OCI-LY3 (cell line): ENCODE results near the gene GLIS1.

Experiments
- H2AFZ ChIP-seq: fragments of 200-600, 300-600 bp; shearing (Covaris generic); 2 replicates; pipeline ENCODE4 v1.6.0; 2014; ENCODE audit warnings: antibody characterized with exemption, low read depth, low read length
- H3K27ac ChIP-seq: fragments of 200-600, 300-600 bp; sonication (generic); 2 replicates; pipeline ENCODE4 v1.5.1; 2014; ENCODE audit warnings: mild to moderate bottlenecking, low read length, moderate library complexity, mixed read lengths
- H3K27me3 ChIP-seq: fragments of 200-600, 300-600 bp; sonication (generic); 2 replicates; pipeline ENCODE4 v1.6.1; 2014; ENCODE audit warnings: low read depth, low read length, mixed read lengths
- H3K36me3 ChIP-seq: fragments of 200-600, 300-600 bp; sonication (generic); replicated peaks from 2 replicates; pipeline ENCODE3; 2014; ENCODE audit warnings: low read depth, low read length, mixed read lengths
- H3K4me1 ChIP-seq: fragments of 300-600, 200-600 bp; sonication (generic); 2 replicates; pipeline ENCODE4 v1.6.1; 2014; ENCODE audit warnings: low read length, mixed read lengths
- H3K4me2 ChIP-seq: fragments of 200-600, 300-600 bp; sonication (generic); 2 replicates; pipeline ENCODE4 v1.6.1; 2014; ENCODE audit warnings: low read length, mixed read lengths
- H3K4me3 ChIP-seq: fragments of 300-600, 200-600 bp; sonication (generic); 2 replicates; pipeline ENCODE4 v1.5.1; 2014; ENCODE audit warnings: antibody characterized with exemption, mild to moderate bottlenecking, low read length, moderate library complexity
- H3K79me2 ChIP-seq: fragments of 300-600, 200-600 bp; shearing (Covaris generic); 2 replicates; pipeline ENCODE4 v1.6.1; 2014; ENCODE audit warnings: mild to moderate bottlenecking, low read length, mixed read lengths
- H3K9ac ChIP-seq: fragments of 300-600, 200-600 bp; shearing (Covaris generic); 2 replicates; pipeline ENCODE4 v1.6.0; 2014; ENCODE audit warnings: mild to moderate bottlenecking, low read length, moderate library complexity
- H3K9me3 ChIP-seq: fragments of 200-600, 300-600 bp; shearing (Covaris generic); 2 replicates; pipeline ENCODE4 v1.6.1; 2014; ENCODE audit warnings: low read length, mixed read lengths; ENCODE audit not compliant: insufficient read depth
- H4K20me1 ChIP-seq: fragments of 200-600, 300-600 bp; sonication (generic); 2 replicates; pipeline ENCODE4 v1.6.1; 2016; ENCODE audit warnings: low read length, mixed read lengths; ENCODE audit not compliant: insufficient read depth
- CTCF ChIP-seq: fragments of 200-600, 300-600 bp; sonication (generic); IDR thresholded peaks from 2 replicates; pipeline ENCODE4 v1.5.1; 2014; ENCODE audit warnings: antibody characterized with exemption, low read length, low read depth
- EZH2phosphoT487 ChIP-seq: fragments of 200-600 bp; shearing (Covaris generic); IDR thresholded peaks from 2 replicates; pipeline ENCODE4 v1.6.1; 2018; ENCODE audit warnings: antibody characterized with exemption, mixed run types, low read depth

GLIS1 gene

DNA sequence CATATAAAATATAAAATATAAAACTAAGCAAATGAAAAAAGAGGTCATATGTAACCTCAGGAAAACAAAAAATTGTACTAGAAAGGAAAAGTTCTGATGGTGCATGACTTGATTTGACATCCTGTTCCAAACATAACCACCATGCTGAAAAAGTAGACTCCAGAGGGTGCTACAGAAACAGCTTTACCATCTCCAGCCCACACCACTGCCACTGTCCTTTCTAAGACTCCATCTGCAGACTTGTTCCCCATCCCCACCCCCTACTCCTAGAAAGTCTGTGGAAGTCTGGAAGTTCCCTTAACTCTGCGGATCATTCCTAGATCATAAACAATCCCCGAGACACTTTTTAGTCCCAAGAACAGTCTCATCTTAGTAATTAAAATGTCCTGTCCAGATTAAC lies 20.5 kb downstream of the GLIS1 start:
- Histone ChIP-seq H3K79me2 (no peaks in the 10 kb centered on the region), H3K27ac (no peak overlapping the region), H3K4me3 (no peak overlapping the region), H3K4me2 (no peak overlapping the region), H4K20me1 (no peaks in the 10 kb centered on the region), H3K9me3 (no peaks in the 10 kb centered on the region), H3K36me3 (no peaks in the 10 kb centered on the region), H3K9ac (no peak overlapping the region), H2AFZ (no peak overlapping the region), H3K4me1 (no peaks in the 10 kb centered on the region), H3K27me3 (no peaks in the 10 kb centered on the region)
- TF ChIP-seq EZH2phosphoT487, result no peak
- TF ChIP-seq CTCF, result no peak

GRCh38 chr1:53717025-53717804 lies 21.7 kb downstream of the GLIS1 start:
- Histone ChIP-seq H2AFZ (no peak overlapping the region), H3K4me2 (no peak overlapping the region), H3K9me3 (no peaks in the 10 kb centered on the region), H3K27ac (no peak overlapping the region), H3K4me1 (no peaks in the 10 kb centered on the region), H3K9ac (no peak overlapping the region), H3K27me3 (no peaks in the 10 kb centered on the region), H4K20me1 (no peaks in the 10 kb centered on the region), H3K4me3 (no peak overlapping the region), H3K79me2 (no peaks in the 10 kb centered on the region), H3K36me3 (no peaks in the 10 kb centered on the region)
- TF ChIP-seq EZH2phosphoT487 (no peak), CTCF (no peak)

DNA sequence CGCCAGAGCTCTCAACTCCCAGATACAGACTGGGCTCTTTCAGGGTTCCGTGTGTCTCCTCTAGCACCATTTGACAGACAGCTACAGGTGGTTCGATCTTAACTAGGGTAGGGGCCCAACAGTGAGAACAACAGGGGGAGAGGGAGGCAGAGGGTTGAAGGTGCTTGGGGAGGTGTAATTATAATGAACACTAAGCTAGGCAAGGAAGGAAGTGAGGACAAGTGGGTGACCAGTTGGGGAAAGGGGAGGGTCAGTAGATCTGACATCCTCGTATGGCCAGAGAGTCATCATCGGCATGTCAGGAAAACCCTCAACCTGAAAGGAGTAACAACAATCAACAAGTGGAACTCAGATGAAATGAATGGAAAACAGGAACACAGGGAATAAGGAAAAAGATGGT lies 22.8 kb downstream of the GLIS1 start:
- no peaks in the 10 kb centered on the region for H3K4me1 ChIP-seq
- H4K20me1 ChIP-seq, result no peaks in the 10 kb centered on the region
- H3K27ac ChIP-seq, result no peak overlapping the region
- H3K79me2 ChIP-seq, result no peaks in the 10 kb centered on the region
- H3K4me2 ChIP-seq, result no peak overlapping the region
- no peak overlapping the region for H3K9ac ChIP-seq
- H3K27me3 ChIP-seq, result no peaks in the 10 kb centered on the region
- H2AFZ ChIP-seq, result no peak overlapping the region
- no peaks in the 10 kb centered on the region for H3K36me3 ChIP-seq
- H3K9me3 ChIP-seq, result no peaks in the 10 kb centered on the region
- no peak overlapping the region for H3K4me3 ChIP-seq
- TF ChIP-seq CTCF, result no peak
- TF ChIP-seq EZH2phosphoT487, result no peak

- H3K9ac ChIP-seq, result no peak overlapping the region
- TF ChIP-seq EZH2phosphoT487, result no peak
- peak; percentile 46 for TF ChIP-seq CTCF
- no peaks in the 10 kb centered on the region for H3K79me2 ChIP-seq
- no peaks in the 10 kb centered on the region for H4K20me1 ChIP-seq
- H3K4me3 ChIP-seq, result no peak overlapping the region
- no peak overlapping the region for H3K27ac ChIP-seq
- H3K4me2 ChIP-seq, result no peak overlapping the region
- no peaks in the 10 kb centered on the region for H3K36me3 ChIP-seq
- no peaks in the 10 kb centered on the region for H3K4me1 ChIP-seq
- H2AFZ ChIP-seq, result no peak overlapping the region
- H3K9me3 ChIP-seq, result no peaks in the 10 kb centered on the region
- H3K27me3 ChIP-seq, result no peaks in the 10 kb centered on the region
Measured at GRCh38 chr1:53715478-53715877, 23.5 kb downstream of the GLIS1 start.
